Measurements from ENCODE around the gene MMP24.
"Not testable (repeated sequence)": the region's sequence is repeated elsewhere in the genome, so short reads cannot be mapped to it uniquely, and the experiment has no call there.

Gene MMP24

GRCh38 chr20:35223941-35224340, 2.5 kb upstream of the MMP24 start:
- no peak for DNase-seq

- no peak for DNase-seq
These were observed 2.0 kb upstream of the MMP24 start for GRCh38 chr20:35224536-35224935.

GRCh38 chr20:35225319-35226125, 968 bp upstream of the MMP24 start:
- DNase-seq, result no peak

GRCh38 chr20:35226884-35227681, 593 bp downstream of the MMP24 start:
- DNase-seq, result peak; percentile 30

GRCh38 chr20:35232575-35232974, 6.1 kb downstream of the MMP24 start:
- DNase-seq, result no peak

GRCh38 chr20:35235881-35236280, 9.4 kb downstream of the MMP24 start:
- DNase-seq, result no peak

- DNase-seq, result no peak
These were observed 11.0 kb downstream of the MMP24 start for GRCh38 chr20:35237486-35237885.

GRCh38 chr20:35238170-35238569, 11.7 kb downstream of the MMP24 start:
- DNase-seq, result no peak

- no peak for DNase-seq
These were observed 12.2 kb downstream of the MMP24 start for GRCh38 chr20:35238735-35239134.

- DNase-seq, result no peak
These were observed 13.8 kb downstream of the MMP24 start for GRCh38 chr20:35240083-35240810.

GRCh38 chr20:35240811-35241293, 14.4 kb downstream of the MMP24 start:
- no peak for DNase-seq

- no peak for DNase-seq
These were observed 16.8 kb downstream of the MMP24 start for GRCh38 chr20:35243317-35243716.

GRCh38 chr20:35243986-35244385, 17.5 kb downstream of the MMP24 start:
- no peak for DNase-seq

- no peak for DNase-seq
These were observed 20.2 kb downstream of the MMP24 start for GRCh38 chr20:35246723-35247122.

GRCh38 chr20:35248641-35249475, 22.4 kb downstream of the MMP24 start:
- no peak for DNase-seq

GRCh38 chr20:35251613-35251940, 25.1 kb downstream of the MMP24 start:
- no peak for DNase-seq

GRCh38 chr20:35252037-35252461, 25.6 kb downstream of the MMP24 start:
- DNase-seq, result no peak

GRCh38 chr20:35252598-35252997, 26.1 kb downstream of the MMP24 start:
- DNase-seq, result not testable (repeated sequence)

GRCh38 chr20:35253010-35253409, 26.5 kb downstream of the MMP24 start:
- no peak for DNase-seq

GRCh38 chr20:35254448-35254999, 28.0 kb downstream of the MMP24 start:
- no peak for DNase-seq

- DNase-seq, result no peak
These were observed 30.9 kb downstream of the MMP24 start for GRCh38 chr20:35257175-35257909.

Measured in COR-L47 (cell line).